ENCODE results near the gene ZNF283.

The ZNF283 gene

DNA sequence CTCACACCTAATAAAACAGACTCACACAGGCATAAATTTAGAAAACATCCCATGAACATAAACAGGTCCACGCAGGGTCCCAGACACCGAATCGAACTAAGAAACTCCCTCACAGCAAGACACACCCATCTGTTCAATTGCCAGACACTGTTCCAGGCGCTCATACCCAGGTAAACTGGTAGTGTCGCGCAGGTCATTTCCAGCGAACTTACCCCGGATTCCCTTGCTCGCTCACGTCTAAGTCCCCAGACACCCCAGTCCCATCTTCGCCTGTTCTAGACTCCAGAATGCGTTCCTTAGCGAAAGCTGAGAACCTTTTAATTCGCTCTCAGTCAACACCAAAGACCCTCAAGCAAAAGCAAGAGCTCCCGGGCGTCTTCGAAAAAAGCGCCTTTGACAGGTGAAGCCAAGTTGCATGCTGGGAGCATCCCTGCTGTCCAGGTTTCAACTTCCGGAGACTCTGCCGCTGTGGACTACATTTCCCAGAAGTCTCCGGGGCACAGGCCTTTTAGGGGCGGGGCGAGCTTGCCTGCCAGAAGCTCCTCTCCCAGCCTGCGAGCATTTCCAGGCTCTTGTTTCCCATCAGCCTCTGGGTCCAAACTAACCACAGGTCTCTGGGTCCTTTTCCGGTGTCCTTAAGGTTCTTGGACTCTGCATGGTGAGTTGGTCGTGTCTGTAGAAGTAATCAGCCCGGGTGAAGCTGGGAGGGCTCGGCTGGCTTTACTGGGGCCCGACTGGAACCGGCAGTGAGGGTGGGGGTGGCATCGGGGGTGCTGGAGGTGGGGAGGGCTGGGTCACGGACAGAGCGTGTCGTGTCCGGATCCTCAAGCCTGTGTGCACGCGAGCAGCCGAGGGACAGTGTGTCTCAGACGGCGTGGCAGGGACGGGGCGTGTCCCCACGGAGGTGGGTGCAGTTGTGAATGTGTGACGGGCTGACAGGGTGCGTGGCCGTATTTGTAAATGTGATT lies at the start of gene ZNF283:
TSS of gene ZNF283 (plus strand) at position 535 of the 968 bp plus-strand sequence. CDS start 6,184 bp downstream, outside the sequence.
- DNase-seq, result peak; percentile 81 to 84

GRCh38 chr19:43778651-43779050 lies 48.5 kb upstream of the ZNF283 start:
- DNase-seq, result no peak

DNA sequence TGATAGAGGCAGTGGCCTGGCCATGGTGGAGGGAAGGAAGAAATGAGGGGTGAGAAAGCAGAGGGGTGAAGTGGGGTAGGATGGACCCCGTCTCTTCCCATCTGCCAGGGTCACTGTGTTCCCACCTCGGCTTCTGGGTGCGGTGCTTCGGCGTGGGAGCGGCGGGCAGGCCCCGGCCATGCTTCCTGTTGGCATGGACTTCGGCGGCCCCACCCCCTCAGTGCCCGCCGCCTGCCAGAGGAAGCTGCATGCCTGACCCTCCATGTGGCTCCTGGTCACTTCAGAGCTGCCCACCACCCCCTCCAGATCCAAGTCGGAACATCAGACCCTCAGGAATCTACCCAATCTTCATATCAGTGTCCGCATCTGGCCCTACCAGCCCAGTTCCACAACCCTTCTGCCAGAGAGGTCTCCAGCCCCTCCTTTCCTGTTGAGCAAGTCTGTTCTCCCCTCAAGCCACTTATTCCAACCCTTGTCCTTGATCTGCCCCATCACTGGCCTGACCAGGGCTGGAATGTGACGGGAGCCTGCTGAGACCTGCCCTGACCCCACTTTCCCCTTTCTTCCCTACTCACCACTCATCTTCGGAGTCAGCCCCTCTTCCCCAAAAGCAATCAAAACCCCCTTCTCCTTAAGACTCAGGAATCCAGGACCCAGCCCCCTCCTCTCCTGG lies 47.8 kb upstream of the ZNF283 start:
- DNase-seq, result no peak

DNA sequence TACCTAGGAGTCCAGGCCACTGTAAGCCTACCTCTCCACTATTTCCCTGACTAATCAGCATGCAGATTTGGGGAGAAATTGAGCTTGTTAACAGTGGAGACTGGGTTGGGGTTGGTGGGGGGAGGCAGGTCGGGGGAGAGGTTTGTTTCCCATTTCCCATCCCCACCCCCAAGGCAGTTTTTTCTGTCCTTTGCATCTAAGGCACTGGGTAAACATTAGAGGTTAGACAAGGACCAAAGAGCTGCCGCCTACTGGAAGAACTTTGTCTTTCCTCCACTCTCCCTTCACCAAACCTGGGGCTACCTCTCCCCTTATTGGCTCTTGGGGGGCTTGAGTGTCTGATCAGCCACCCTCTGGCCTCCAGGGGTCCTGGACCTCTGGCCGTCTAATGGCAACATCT lies 47.3 kb upstream of the ZNF283 start:
- DNase-seq, result peak; percentile 66 to 69

DNA sequence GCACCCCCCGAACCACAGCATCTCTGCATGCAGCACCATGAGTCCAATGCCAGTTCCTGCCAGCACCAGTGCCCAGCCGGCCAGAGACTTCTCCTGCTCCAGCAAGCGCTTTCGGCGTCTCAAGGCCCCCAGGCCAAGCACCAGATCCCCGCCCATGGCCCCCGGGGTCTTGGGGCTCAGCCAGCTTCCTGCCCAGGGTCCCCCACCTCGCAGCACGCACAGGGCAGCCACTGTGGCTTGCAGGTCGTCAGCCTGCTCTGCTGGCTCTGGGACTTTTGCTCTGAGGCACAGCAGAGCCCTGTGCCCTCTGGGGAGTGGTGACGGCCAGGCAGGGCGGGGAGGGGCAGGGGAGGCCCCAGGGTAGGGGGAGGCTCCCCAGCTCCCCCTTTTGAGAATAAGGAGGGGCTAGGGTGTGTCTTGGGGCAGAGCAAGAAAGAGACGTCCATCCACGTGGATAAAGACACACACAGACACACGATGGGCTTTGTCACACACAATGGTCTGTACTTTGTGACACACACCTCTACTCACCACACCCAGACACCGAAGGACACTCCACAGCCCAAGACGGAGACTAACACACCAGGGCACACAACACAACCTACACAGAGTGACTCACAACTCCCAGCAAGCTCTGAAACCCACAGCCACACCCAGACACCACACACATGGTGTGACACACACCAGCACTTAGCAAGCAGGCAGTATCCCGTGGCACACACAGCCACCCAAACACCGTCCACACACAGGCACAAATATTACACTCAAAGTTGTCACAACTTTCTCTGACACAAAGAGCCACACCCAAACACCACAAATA lies 46.2 kb upstream of the ZNF283 start, which contains the start of gene KCNN4:
TSS of gene KCNN4 (minus strand) at position 268 of the 820 bp plus-strand sequence. CDS start at position 156, 112 bp downstream.
- DNase-seq, result peak; percentile 60 to 64

DNA sequence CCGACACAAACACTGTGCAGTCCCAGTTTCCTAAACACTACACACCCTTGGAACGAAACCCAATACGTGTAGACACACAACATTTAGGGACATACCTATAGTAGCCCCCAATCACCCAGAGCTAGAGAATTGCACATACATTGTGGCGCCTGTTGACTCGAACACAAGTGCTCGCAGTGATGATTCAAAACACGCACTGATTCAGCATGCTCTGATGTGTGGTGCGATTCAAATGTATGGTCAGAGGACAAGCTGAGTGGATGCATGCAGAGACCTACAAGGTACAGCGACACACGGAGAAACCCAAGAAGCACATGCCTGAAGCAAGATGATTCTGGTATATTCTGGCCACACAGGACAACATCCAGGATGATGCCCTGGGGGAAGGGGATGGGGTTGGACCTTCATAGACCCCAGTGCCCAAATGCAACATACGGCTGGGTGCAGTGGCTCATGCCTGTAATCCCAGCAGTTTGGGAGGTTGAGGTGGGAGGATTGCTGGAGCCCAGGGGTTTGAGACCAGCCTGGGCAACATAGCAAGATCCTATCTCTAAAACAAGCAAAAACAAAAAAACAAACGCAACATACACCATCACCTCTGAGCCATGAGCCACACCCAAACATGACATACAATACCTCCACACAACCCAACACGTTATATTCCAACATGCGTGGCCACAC lies 45.4 kb upstream of the ZNF283 start:
- DNase-seq, result no peak

GRCh38 chr19:43782311-43782660 lies 44.8 kb upstream of the ZNF283 start:
- no peak for DNase-seq

DNA sequence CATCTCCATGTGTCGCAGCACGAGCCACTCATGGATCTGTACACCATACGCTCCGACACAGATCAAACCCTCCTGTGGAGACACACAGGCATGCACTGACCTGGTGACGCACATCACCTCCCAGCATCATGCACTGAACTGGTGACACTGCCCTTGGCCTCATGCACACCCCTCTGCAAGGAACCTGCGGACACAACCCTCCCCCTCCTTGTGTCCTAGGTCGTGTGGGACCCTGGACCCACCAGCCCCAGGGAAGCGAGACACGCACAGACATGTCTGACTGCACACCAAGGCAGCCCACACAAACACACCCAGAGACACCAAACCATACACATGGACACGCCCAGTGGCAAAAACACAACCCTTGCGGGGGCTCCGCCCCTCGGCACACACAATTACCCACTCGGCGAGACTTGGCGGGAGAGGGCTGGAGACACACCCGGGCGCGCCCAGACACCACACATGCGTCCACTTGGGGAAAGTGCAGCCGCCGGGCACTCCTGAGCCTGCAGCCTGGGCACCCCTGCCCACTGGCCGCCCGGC lies 44.4 kb upstream of the ZNF283 start:
- DNase-seq, result no peak

GRCh38 chr19:43783636-43784035 lies 43.5 kb upstream of the ZNF283 start:
- DNase-seq, result no peak

DNA sequence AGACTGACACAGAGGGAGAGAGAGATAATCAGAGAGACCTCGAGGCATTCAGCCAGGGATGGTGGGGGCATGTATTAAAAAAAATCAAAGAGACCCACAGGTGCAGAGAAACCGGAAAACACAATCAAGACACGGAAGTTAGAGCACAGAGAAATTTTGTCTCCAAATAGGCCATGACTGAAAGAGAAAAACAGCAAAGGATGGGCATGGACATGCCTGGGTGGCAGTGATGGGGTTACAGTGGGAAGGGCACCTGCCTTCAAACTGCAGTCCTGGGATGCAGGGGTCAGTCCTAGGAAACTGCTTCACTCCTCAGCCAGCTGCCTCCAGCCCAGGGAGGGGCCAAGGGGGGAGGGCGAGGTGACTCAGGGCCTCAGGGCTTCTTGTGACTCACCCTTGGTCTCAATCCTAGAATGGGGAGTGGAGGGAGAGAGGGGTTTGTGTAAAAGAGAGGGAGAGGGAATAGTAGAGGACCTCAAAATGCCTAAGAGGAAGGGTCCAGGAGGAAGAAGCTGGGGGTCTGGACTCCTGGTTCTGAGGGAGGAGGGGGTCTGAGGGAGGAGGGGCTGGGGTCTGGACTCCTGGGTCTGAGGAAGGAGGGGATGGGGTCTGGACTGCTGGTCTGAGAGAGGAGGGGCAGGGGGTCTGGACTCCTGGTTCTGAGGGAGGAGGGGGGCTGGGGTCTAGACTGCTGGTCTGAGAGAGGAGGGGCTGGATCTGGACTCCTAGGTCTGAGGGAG lies 42.7 kb upstream of the ZNF283 start:
- peak; percentile 8 to 11 for DNase-seq

DNA sequence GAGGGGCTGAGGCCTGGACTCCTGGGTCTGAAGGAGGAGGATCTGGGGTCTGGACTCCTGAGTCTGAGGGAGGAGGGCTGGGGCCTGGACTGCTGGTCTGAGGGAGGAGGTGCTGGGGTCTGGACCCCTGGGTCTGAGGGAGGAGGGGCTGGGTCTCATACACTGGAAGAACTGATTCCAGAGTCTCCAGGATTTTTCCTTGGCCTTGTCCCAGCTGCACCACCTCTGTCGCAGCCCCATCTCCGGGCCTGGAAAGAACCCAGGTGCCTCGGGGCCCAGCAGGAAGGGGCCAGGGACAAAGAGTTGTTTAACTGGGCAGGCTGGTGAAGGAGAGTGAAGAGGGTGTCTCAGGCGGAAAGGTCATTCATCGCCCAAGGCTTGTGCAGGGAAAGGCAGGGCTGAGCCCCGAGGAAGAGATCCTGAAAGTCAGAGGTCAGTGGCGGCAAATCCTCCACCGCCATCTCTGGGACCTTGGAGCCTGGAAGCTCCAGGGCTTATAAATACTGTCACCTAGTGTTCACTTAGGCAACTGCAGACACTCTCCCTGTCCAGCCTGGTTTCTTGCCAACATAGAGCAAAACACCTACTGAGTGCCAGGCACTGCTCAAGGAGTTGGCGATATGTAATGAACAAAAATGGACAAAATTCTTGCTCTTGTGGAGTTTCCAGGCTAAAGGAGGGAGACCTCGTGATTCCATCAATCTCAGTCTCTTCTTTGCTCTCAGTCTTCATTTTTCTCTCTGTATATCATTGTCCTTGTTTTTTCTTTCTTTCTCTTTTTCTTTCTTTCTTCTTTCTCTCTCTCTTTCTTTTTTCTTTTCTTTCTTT lies 41.9 kb upstream of the ZNF283 start:
- DNase-seq, result peak; percentile 86 to 87

DNA sequence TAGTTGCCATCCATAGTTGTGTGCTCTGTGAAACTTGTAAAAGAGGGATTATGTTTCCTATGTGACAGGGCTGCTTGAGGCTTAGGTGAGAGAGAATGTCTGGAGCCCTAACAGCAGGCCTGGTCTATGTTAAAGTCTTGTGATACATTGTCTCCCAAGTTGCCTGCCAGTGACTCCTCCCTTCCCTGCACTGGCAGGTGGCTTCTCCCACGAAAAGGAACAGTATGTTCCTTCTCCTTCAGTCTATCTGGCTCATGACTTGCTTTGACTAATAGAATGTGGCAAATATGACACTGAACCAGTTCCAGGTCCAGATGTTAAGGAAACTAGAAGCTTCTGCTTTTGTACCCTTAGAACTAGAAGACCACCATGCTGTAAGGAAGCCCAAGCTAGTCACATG lies 40.5 kb upstream of the ZNF283 start:
- DNase-seq, result no peak

GRCh38 chr19:43789029-43789428 lies 38.1 kb upstream of the ZNF283 start:
- peak; percentile 76 to 87 for DNase-seq

- no peak for DNase-seq
Measured at GRCh38 chr19:43790587-43790986, 36.5 kb upstream of the ZNF283 start.

- no peak for DNase-seq
Measured at GRCh38 chr19:43797118-43797517, 30.0 kb upstream of the ZNF283 start.

DNA sequence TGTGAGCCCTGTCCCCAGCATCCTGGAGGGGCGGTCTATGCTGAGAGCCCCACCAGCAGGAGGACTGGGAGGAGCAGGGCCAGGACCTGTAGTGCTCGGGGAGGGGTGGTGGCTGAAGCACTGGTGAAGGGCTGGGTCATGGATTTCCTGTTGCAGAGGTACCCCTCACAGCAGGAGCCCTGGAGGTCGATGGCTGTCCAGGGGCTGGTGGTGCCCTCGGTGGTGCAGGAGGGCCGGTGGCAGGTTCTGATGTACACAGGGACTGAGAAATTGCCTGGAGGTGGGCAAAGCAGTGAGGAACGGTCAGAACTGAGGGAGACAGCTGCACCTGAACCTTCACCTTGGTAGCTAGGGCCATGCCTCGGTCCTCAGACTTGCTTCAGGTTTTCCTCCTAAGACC lies 29.6 kb upstream of the ZNF283 start:
- DNase-seq, result no peak

DNA sequence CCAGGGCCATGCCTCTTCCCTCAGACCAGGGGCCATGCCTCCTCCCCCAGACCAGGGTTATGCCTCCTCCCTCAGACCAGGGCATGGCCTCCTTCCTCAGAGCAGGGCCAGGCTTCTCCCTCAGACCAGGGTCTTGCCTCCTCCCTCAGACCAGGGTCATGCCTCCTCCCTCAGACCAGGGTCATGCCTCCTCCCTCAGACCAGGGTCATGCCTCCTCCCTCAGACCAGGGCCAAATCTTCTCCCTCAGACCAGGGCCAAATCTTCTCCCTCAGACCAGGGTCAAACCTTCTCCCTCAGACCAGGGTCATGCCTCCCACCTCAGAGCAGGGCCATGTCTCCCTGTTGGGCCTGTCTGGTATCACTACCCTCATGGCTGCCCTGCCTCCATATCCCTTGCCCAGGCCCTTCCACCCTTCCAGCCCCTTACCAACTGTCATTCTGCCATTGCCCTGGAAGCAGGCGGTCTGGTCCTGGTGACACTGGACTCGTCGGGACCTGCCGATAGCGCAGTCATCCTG lies 29.0 kb upstream of the ZNF283 start:
- DNase-seq, result no peak

GRCh38 chr19:43798546-43799409 lies 28.3 kb upstream of the ZNF283 start:
- no peak for DNase-seq

GRCh38 chr19:43799502-43800142 lies 27.5 kb upstream of the ZNF283 start:
- no peak for DNase-seq
